GM21528 (cell line): ENCODE results near the gene CDCP1.

Experiments
- ATAC-seq: cut with Tn5 transposase; IDR thresholded peaks from one replicate; pipeline ENCODE4 v1.9.1; 2021; ENCODE audit warnings: mild to moderate bottlenecking, moderate library complexity; ENCODE audit not compliant: unreplicated experiment, low FRiP score

CDCP1 gene, protein sequence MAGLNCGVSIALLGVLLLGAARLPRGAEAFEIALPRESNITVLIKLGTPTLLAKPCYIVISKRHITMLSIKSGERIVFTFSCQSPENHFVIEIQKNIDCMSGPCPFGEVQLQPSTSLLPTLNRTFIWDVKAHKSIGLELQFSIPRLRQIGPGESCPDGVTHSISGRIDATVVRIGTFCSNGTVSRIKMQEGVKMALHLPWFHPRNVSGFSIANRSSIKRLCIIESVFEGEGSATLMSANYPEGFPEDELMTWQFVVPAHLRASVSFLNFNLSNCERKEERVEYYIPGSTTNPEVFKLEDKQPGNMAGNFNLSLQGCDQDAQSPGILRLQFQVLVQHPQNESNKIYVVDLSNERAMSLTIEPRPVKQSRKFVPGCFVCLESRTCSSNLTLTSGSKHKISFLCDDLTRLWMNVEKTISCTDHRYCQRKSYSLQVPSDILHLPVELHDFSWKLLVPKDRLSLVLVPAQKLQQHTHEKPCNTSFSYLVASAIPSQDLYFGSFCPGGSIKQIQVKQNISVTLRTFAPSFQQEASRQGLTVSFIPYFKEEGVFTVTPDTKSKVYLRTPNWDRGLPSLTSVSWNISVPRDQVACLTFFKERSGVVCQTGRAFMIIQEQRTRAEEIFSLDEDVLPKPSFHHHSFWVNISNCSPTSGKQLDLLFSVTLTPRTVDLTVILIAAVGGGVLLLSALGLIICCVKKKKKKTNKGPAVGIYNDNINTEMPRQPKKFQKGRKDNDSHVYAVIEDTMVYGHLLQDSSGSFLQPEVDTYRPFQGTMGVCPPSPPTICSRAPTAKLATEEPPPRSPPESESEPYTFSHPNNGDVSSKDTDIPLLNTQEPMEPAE

GRCh38 chr3:45145681-45146614 is at the start of gene CDCP1:
TSS of gene CDCP1 (minus strand) at chr3:45146378. CDS start at chr3:45146287, 91 bp downstream.
- ATAC-seq = no peak

DNA sequence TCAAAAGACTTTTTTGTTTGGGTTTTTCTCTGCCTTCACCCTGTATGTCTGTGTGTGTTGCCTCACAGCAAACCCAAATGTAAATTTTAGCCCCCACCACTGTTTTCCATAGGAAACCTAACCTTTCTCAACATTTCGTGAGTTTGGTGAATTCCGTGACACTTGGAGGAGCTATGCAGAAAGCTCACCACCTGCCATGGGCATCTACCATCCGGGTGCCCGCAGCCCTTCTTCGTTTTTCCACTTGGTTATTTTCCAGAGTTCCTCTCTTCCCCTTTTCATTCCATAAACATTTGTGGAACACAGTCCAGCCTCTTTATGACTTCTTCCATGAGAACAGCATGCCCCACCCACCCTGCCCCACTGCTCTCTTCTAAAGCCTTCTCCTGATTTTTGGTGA is 48.6 kb upstream of the CDCP1 start:
- no peak for ATAC-seq

DNA sequence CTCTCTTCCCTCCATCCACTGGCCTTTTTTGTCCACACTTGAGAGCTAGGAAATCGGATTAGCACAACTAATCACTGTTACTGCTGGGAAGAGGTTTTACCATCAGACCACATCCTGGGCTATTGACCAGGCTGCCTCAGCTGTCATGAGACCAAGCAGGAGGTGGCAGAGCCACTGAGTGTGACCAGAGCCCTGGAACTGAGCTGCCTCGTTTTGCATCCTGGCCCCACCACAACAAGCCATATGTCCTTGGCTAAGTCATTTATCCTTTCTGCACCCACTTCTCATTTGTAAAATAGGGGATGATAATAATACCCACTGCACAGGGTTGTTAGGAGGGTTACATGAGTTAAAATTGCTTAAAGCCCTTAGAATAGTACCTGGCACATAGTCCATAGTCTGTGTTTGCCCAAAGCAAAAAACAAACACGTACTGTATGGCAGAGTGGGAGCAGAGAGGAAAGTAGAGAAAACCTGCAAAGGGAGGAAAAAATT is 45.8 kb upstream of the CDCP1 start:
- ATAC-seq = no peak

- no peak for ATAC-seq
Measured at GRCh38 chr3:45191424-45191823, 45.2 kb upstream of the CDCP1 start.

- no peak for ATAC-seq
Measured at GRCh38 chr3:45188719-45189659, 42.8 kb upstream of the CDCP1 start.

DNA sequence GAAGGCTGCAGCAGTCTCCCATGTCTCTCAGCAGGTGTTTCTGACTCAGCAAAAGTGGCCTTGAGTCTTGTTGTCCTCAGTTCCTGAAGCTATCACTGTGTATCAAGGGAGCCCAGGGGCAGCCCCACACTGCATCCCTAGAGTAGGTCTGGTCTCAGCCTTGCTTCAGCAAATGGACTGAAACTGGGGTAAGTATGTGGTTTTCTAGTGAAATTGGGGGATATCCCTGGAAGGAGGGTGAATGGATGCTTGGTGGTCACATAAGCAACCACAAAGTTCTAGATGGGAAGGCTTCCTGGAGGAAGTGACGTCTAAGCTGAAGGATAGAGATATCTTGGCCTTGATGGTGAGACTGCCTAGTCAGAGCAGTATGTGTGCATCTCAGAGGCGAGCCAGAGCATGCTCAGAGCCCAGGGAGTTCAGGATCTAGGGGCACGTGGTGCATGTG is 41.5 kb upstream of the CDCP1 start:
- ATAC-seq = no peak

- no peak for ATAC-seq
Measured at GRCh38 chr3:45186871-45187270, 40.7 kb upstream of the CDCP1 start.

DNA sequence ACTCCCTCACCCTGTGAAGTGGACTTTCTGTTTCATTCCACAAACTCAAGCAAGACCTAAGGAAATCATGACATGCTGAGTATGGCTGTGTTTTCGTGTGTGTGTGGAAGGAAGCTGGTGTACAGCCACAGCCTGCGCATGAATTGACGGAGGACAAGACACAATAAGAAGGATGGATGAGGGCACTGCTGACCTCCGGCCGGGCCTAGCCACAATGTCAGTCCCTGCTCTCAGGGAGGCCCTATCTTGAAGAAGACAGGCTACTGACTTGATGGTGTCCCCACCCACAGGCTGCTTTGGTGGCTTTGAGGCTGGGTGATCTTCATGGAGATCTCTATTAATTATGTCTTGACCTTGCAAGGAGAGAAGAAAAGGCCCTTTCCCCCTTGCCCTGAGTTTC is 39.3 kb upstream of the CDCP1 start:
- no peak for ATAC-seq

DNA sequence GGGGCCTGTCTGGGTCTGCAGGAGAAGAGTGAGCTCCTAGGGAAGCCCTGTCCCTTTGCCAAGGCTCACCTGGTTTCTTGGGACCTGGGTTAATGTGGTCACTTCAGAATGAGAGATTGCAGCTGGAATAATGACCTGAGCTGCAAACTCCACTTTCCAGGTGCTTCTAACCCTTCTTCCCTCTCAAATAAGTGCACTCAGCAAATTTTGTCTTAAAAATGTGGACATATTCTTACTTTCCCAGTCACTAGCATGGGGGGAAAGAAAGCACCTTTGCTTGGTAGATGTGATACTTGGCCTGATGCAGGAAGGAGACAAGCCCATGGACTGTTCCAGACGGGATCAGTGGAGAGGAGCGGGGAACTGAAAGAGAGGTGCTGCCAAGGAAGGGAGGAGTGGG is 38.9 kb upstream of the CDCP1 start:
- no peak for ATAC-seq

GRCh38 chr3:45183872-45184262 is 37.7 kb upstream of the CDCP1 start:
- ATAC-seq = no peak

GRCh38 chr3:45182915-45183871 is 37.0 kb upstream of the CDCP1 start:
- ATAC-seq = no peak

GRCh38 chr3:45181496-45181895 is 35.3 kb upstream of the CDCP1 start:
- ATAC-seq = no peak

- ATAC-seq = no peak
Measured at GRCh38 chr3:45180899-45181298, 34.7 kb upstream of the CDCP1 start.

DNA sequence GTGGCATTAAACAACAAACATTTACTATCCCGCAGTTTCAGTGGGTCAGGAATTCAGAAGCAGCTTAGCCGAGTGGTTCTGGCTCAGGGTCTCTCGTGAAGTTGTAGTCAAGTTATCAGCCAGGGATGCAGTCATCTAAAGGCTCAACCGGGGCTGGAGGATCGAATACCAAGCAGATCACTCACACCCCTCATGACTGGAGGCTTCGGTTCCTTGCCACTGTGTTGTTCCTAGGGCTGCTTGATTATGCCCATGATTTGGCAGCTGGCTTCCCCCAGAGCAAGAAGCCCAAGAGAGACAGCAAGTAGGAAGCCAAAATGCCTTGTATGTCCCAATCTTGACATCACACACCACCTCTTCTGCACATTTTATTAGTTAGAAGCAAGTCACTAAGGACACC is 33.9 kb upstream of the CDCP1 start:
- no peak for ATAC-seq

DNA sequence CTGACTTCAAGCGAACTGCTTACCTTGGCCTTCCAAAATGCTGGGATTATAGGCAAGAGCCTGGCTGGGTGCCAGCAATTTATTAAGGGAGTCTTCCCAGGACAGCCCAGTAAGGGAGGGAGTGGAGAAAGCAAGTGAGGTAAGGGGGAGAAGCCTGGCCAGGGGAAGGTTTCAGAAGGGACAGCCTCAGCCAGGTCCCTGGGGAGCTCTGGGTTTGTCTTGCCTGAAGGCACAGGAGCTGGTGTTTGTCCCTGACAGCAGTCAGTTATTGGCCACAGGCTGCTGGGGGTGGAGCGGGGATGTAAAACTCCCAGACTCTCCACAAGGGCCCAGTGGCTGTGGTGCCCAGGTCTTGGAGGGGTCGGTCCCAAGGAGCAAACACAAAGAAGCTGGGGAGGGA is 33.0 kb upstream of the CDCP1 start:
- ATAC-seq = no peak

GRCh38 chr3:45178183-45179023 is 32.2 kb upstream of the CDCP1 start:
- ATAC-seq = no peak

GRCh38 chr3:45176912-45177311 is 30.7 kb upstream of the CDCP1 start:
- no peak for ATAC-seq
